Pancreas (tissue), 10 donors: Measurements from ENCODE around the gene ETHE1. TPM values are rescaled to one million over a fixed set of nuclear protein-coding genes. Genes with fewer than 3 reads are reported as not detected.

ENCODE experiments used
- ATAC-seq, 4 donors: fragments of 200-7000 bp; cut with Tn5 transposase; one replicate each; pipeline versions ENCODE4 v1.8.0 to v1.9.1; 2020; ENCODE audit warnings: mild to moderate bottlenecking in 4 of 4, moderate library complexity in 4 of 4
- DNase-seq, 6 donors: peaks; one replicate each; pipeline ENCODE4 v3.0.0-alpha.2; 2020
- FAIRE-seq: peaks from 2 replicates; lab custom pipeline; 2012; peaks lifted over from hg19 to GRCh38; lab: Jason Lieb, UNC
- H3K27ac ChIP-seq, 4 donors: fragments of 200-600 bp; sonication (generic); 1 replicate in 3 of 4; 2 replicates in 1 of 4; pipeline versions ENCODE4 v1.5.0 to v1.8.0; 2020
- H3K27me3 ChIP-seq, 4 donors: fragments of 200-600 bp; one replicate each; pipeline ENCODE4 v1.8.0; 2021
- H3K36me3 ChIP-seq, 3 donors: fragments of 200-600 bp; sonication (generic) in 1 of 3; one replicate each; pipeline versions ENCODE4 v1.5.0 to v1.8.0; 2020 to 2021
- H3K4me1 ChIP-seq, 3 donors: fragments of 200-600 bp; one replicate each; pipeline ENCODE4 v1.8.0; 2021
- H3K4me3 ChIP-seq, 4 donors: fragments of 200-600 bp; sonication (generic) in 2 of 4; one replicate each; pipeline versions ENCODE4 v1.5.0 to v1.8.0; 2020 to 2021
- H3K9me3 ChIP-seq, 4 donors: fragments of 200-600 bp; one replicate each; pipeline ENCODE4 v1.8.0; 2021
- CTCF ChIP-seq, 4 donors: fragments of 200-600 bp; sonication (generic) in 3 of 4; IDR thresholded peaks; one replicate each; pipeline versions ENCODE4 v1.5.0 to v1.8.0; 2021; ENCODE audit warnings: antibody characterized with exemption in 4 of 4
- WGBS, 2 donors: extraction: QIAGEN DNeasy Blood & Tissue Kit; methylation state at CpG; one replicate each; pipeline ENCODE4 v1.1.7; 2013; 5-methylcytosine and 5-hydroxymethylcytosine counted together
- intact Hi-C, 3 donors: fragments of 100-400 bp; cut with DNase I; formaldehyde crosslinking; loops; one replicate each; pipeline versions ENCODE4 v1.11.1 to v1.14.2; 2022
- polyA plus RNA-seq, 2 donors: library from polyadenylated mRNA; stranded (reverse); fragments of 200-250 nt; gene quantifications; one replicate each; pipeline ENCODE4 v1.2.3, GENCODE V29; 2013
- total RNA-seq, 6 donors: library from RNA; stranded (reverse); fragmentation: NEBNext Ultra II Directional in 4 of 6; extraction: Animal tissue kit (Norgen Biotek cat#: 25700) in 4 of 6; gene quantifications; one replicate each; pipeline versions ENCODE4 v1.2.1 to v1.2.4, GENCODE V29; 2021 to 2023
- donor health status: healthy with polysubstance abuse.
- donor health status: DM: no; HTN: no; CAD: no; lungs with moderate emphysema.
- donor health status: DM: no; HTN: no; CAD: no.
- donor health status: control.
- donor health status: control.
- donor health status: Bipolar disorder and iron deficiency.
- donor health status: DM: yes; HTN: yes; CAD: no.
- donor health status: DM: no; HTN: no; CAD: no.
- donor health status: DM: no; HTN: no; CAD: no.
- donor health status: DM: yes; HTN: yes; CAD: no.

The ETHE1 gene
- total and polyA plus RNA-seq, 8 donors: 8.7 to 21.3 (median 15.9) TPM

- DNase-seq (no peak), FAIRE-seq (no peak), ATAC-seq (no peak)
- Histone ChIP-seq H3K27ac (no peak overlapping the region), H3K9me3 (no peaks in the 10 kb centered on the region), H3K36me3 (peaks cover 0 to 5% (median 2%) of the 10 kb centered on the region in 3 donors), H3K4me3 (no peak overlapping the region), H3K4me1 (peaks cover 0 to 3% (median 0%) of the 10 kb centered on the region in 3 donors), H3K27me3 (no peaks in the 10 kb centered on the region)
- TF ChIP-seq CTCF (IDR thresholded peaks at IDR 0.05): no peak
- intact Hi-C loops: no loop called here
- WGBS, 2 donors: 85 to 91% methylated on average over 5 of the region's 5 CpGs
Observed at GRCh38 chr19:43498233-43498842, 28.7 kb downstream of the ETHE1 start.

GRCh38 chr19:43496960-43497359, 30.0 kb downstream of the ETHE1 start:
- 94 to 95% methylated on average over 7 of the region's 7 CpGs for WGBS, 2 donors
- FAIRE-seq (no peak), ATAC-seq (no peak), DNase-seq (no peak)
- no peak overlapping the region for H3K27ac ChIP-seq
- no peaks in the 10 kb centered on the region for H3K9me3 ChIP-seq
- intact Hi-C loops: no loop called here
- no peak for TF ChIP-seq CTCF (IDR thresholded peaks at IDR 0.05)
- no peaks in the 10 kb centered on the region for H3K4me1 ChIP-seq
- H3K4me3 ChIP-seq: no peak overlapping the region
- H3K36me3 ChIP-seq: peaks cover 0 to 5% (median 2%) of the 10 kb centered on the region in 3 donors
- no peaks in the 10 kb centered on the region for H3K27me3 ChIP-seq

GRCh38 chr19:43495082-43495481, 31.9 kb downstream of the ETHE1 start:
- FAIRE-seq (no peak), ATAC-seq (no peak), DNase-seq (no peak)
- Histone ChIP-seq H3K27ac (no peak overlapping the region), H3K4me3 (no peak overlapping the region), H3K9me3 (no peaks in the 10 kb centered on the region), H3K27me3 (no peaks in the 10 kb centered on the region), H3K4me1 (no peaks in the 10 kb centered on the region), H3K36me3 (peaks cover 0 to 5% (median 2%) of the 10 kb centered on the region in 3 donors)
- intact Hi-C loops: no loop called here
- WGBS, 2 donors: 85% methylated on average over 7 to 8 of the region's 8 CpGs
- no peak for TF ChIP-seq CTCF (IDR thresholded peaks at IDR 0.05)

GRCh38 chr19:43490759-43491158, 36.2 kb downstream of the ETHE1 start:
- DNase-seq: no peak
- intact Hi-C loops: no loop called here
- no peaks in the 10 kb centered on the region for H3K4me1 ChIP-seq
- H3K27me3 ChIP-seq: no peaks in the 10 kb centered on the region
- no peak for TF ChIP-seq CTCF (IDR thresholded peaks at IDR 0.05)
- no peak for ATAC-seq
- no peak overlapping the region for H3K4me3 ChIP-seq
- peaks cover 0 to 5% (median 0%) of the 10 kb centered on the region in 3 donors for H3K36me3 ChIP-seq
- FAIRE-seq: no peak
- no peaks in the 10 kb centered on the region for H3K9me3 ChIP-seq
- 83 to 91% methylated on average over 5 of the region's 5 CpGs for WGBS, 2 donors
- H3K27ac ChIP-seq: no peak overlapping the region

- no peaks in the 10 kb centered on the region for H3K36me3 ChIP-seq
- FAIRE-seq: no peak
- intact Hi-C loops: no loop called here
- no peak for DNase-seq
- H3K4me3 ChIP-seq: no peak overlapping the region
- ATAC-seq: no peak
- H3K9me3 ChIP-seq: no peaks in the 10 kb centered on the region
- no peak for TF ChIP-seq CTCF (IDR thresholded peaks at IDR 0.05)
- H3K27ac ChIP-seq: no peak overlapping the region
- no peaks in the 10 kb centered on the region for H3K27me3 ChIP-seq
- 94 to 95% methylated on average over 7 of the region's 7 CpGs for WGBS, 2 donors
- no peaks in the 10 kb centered on the region for H3K4me1 ChIP-seq
Observed at GRCh38 chr19:43489979-43490599, 36.9 kb downstream of the ETHE1 start.
